Esophagus muscularis mucosa (tissue), 3 donors: ENCODE measurements around the gene SRD5A2.

ENCODE experiments used
- CTCF ChIP-seq, 3 experiments: fragments of 200-600 bp in 2 of 3; fragments of 450-650 bp in 1 of 3; sonication (generic) in 2 of 3; IDR thresholded peaks; one replicate each; pipeline ENCODE4 v1.5.1; 2017 to 2019; ENCODE audit warnings: antibody characterized with exemption in 3 of 3, mild to moderate bottlenecking in 2 of 3, moderate library complexity in 1 of 3
- POLR2A ChIP-seq: fragments of 450-650 bp; IDR thresholded peaks from one replicate; pipeline ENCODE4 v1.6.1; 2017; ENCODE audit warnings: antibody characterized with exemption, moderate library complexity, mild to moderate bottlenecking, low read depth
- POLR2AphosphoS5 ChIP-seq, 2 donors: sonication (generic); formaldehyde crosslinking; IDR thresholded peaks; one replicate each; pipeline ENCODE4 v1.6.1; 2017; ENCODE audit warnings: antibody characterized with exemption in 2 of 2

- TF ChIP-seq CTCF (IDR thresholded peaks at IDR 0.05) (no peak), POLR2A (no peak), POLR2AphosphoS5 (IDR thresholded peaks at IDR 0.05) (no peak)
Measured at GRCh38 chr2:31511376-31511775, 69.4 kb downstream of the SRD5A2 start.
